Stimulated activated CD4-positive, alpha-beta T cell treated with anti-CD3 and anti-CD28 coated beads, Interleukin-15, amount 100 ng/mL, for 48 hours (primary cell): ENCODE measurements around the gene ITIH1.
"Not testable (repeated sequence)": the region's sequence is repeated elsewhere in the genome, so short reads cannot be mapped to it uniquely, and the experiment has no call there.

ENCODE experiments used
- DNase-seq, 2 donors: peaks; one replicate each; pipeline ENCODE4 v3.0.0-alpha.2; 2020; ENCODE audit warnings: low read depth in 2 of 2

ITIH1 gene

GRCh38 chr3:52774901-52775864 is 2.2 kb upstream of the ITIH1 start:
- no peak for DNase-seq

- no peak for DNase-seq
Measured at GRCh38 chr3:52775877-52776276, 1.5 kb upstream of the ITIH1 start.

GRCh38 chr3:52776486-52776885 is 913 bp upstream of the ITIH1 start:
- DNase-seq: not testable (repeated sequence)

- no peak for DNase-seq
Measured at GRCh38 chr3:52777959-52778805, 783 bp downstream of the ITIH1 start.

GRCh38 chr3:52779011-52779836 is 1.8 kb downstream of the ITIH1 start:
- DNase-seq: no peak

GRCh38 chr3:52779837-52780585 is 2.6 kb downstream of the ITIH1 start:
- DNase-seq: no peak

- no peak for DNase-seq
Measured at GRCh38 chr3:52781741-52782140, 4.3 kb downstream of the ITIH1 start.

GRCh38 chr3:52782412-52783210 is 5.2 kb downstream of the ITIH1 start:
- no peak for DNase-seq

- no peak for DNase-seq
Measured at GRCh38 chr3:52783211-52783555, 5.8 kb downstream of the ITIH1 start.

GRCh38 chr3:52784021-52784621 is 6.7 kb downstream of the ITIH1 start:
- no peak for DNase-seq

- DNase-seq: no peak
Measured at GRCh38 chr3:52784931-52785590, 7.7 kb downstream of the ITIH1 start.

- DNase-seq: no peak
Measured at GRCh38 chr3:52786330-52787215, 9.2 kb downstream of the ITIH1 start.

- DNase-seq: no peak
Measured at GRCh38 chr3:52787246-52787645, 9.8 kb downstream of the ITIH1 start.

GRCh38 chr3:52787672-52788625 is 10.6 kb downstream of the ITIH1 start:
- DNase-seq: no peak

GRCh38 chr3:52788890-52789745 is 11.7 kb downstream of the ITIH1 start:
- DNase-seq: no peak

GRCh38 chr3:52789746-52790040 is 12.3 kb downstream of the ITIH1 start:
- no peak for DNase-seq
